ENCODE data around the gene B3GALT6. TPM values are rescaled to one million over a fixed set of nuclear protein-coding genes. Genes with fewer than 3 reads are reported as not detected.

B3GALT6 gene
- total and polyA plus RNA-seq, 9 donors = 7.0 to 21.9 (median 15.2) TPM

GRCh38 chr1:1225238-1225845 lies 6.7 kb upstream of the B3GALT6 start:
- intact Hi-C loops (cut with DNase I) = no loop called here

GRCh38 chr1:1225913-1226312 lies 6.1 kb upstream of the B3GALT6 start:
- no peaks in the 10 kb centered on the region for H3K9me3 ChIP-seq
- H3K27me3 ChIP-seq = no peaks in the 10 kb centered on the region
- no peak overlapping the region for H3K27ac ChIP-seq
- H3K4me1 ChIP-seq (ENCODE audit: insufficient read depth) = peaks cover 9% of the 10 kb centered on the region
- WGBS, 3 donors = 83 to 87% (median 84%) methylated on average over 18 of the region's 18 CpGs
- TF ChIP-seq POLR2A (IDR thresholded peaks at IDR 0.05) = no peak
- no peak for TF ChIP-seq CTCF (IDR thresholded peaks at IDR 0.05)
- no peak for DNase-seq
- no peak overlapping the region for H3K4me3 ChIP-seq
- no peaks in the 10 kb centered on the region for H3K36me3 ChIP-seq
- intact Hi-C loops (cut with DNase I) = no loop called here

More at GRCh38 chr1:1225238-1225845, 6.7 kb upstream of the B3GALT6 start:
- Histone ChIP-seq H3K27ac (no peak overlapping the region), H3K9me3 (no peaks in the 10 kb centered on the region), H3K4me3 (no peak overlapping the region), H3K4me1 (ENCODE audit: insufficient read depth) (peaks cover 5% of the 10 kb centered on the region), H3K27me3 (no peaks in the 10 kb centered on the region), H3K36me3 (no peaks in the 10 kb centered on the region)
- no peak for TF ChIP-seq CTCF (IDR thresholded peaks at IDR 0.05)
- no peak for TF ChIP-seq EP300 (IDR thresholded peaks at IDR 0.05)
- no peak for TF ChIP-seq POLR2A (IDR thresholded peaks at IDR 0.05)
- 86 to 92% (median 86%) methylated on average over 26 to 34 of the region's 34 CpGs for WGBS, 3 donors
- DNase-seq = no peak

GRCh38 chr1:1226566-1227362 lies 5.3 kb upstream of the B3GALT6 start:
- H3K36me3 ChIP-seq = no peaks in the 10 kb centered on the region
- no peak for DNase-seq
- no peak overlapping the region for H3K4me3 ChIP-seq
- 92 to 93% (median 92%) methylated on average over 40 to 44 of the region's 44 CpGs for WGBS, 3 donors
- no peak overlapping the region for H3K27ac ChIP-seq
- peaks cover 9% of the 10 kb centered on the region for H3K4me1 ChIP-seq (ENCODE audit: insufficient read depth)
- intact Hi-C loops (cut with DNase I) = no loop called here
- no peak for TF ChIP-seq POLR2A (IDR thresholded peaks at IDR 0.05)
- TF ChIP-seq EP300 (IDR thresholded peaks at IDR 0.05) = no peak
- no peak for TF ChIP-seq CTCF (IDR thresholded peaks at IDR 0.05)
- no peaks in the 10 kb centered on the region for H3K27me3 ChIP-seq
- no peaks in the 10 kb centered on the region for H3K9me3 ChIP-seq

- no peak overlapping the region for H3K4me3 ChIP-seq
- TF ChIP-seq EP300 (IDR thresholded peaks at IDR 0.05) (no peak), POLR2A (IDR thresholded peaks at IDR 0.05) (no peak), CTCF (IDR thresholded peaks at IDR 0.05) (no peak)
- H3K9me3 ChIP-seq = no peaks in the 10 kb centered on the region
- H3K4me1 ChIP-seq (ENCODE audit: insufficient read depth) = peaks cover 9% of the 10 kb centered on the region
- no peaks in the 10 kb centered on the region for H3K36me3 ChIP-seq
- 95 to 96% (median 96%) methylated on average over 13 to 25 of the region's 25 CpGs for WGBS, 3 donors
- DNase-seq = no peak
- intact Hi-C loops (cut with DNase I) = no loop called here
- no peak overlapping the region for H3K27ac ChIP-seq
- no peaks in the 10 kb centered on the region for H3K27me3 ChIP-seq
These were observed 4.7 kb upstream of the B3GALT6 start for GRCh38 chr1:1227386-1227785.
